ENCODE results near the gene ITGAL.

- TF ChIP-seq CTCF (IDR thresholded peaks at IDR 0.05) (no peak), ZFX (IDR thresholded peaks at IDR 0.05; ENCODE audit: borderline replicate concordance) (no peak)
These were observed 87.1 kb downstream of the ITGAL start for GRCh38 chr16:30559690-30560089.

Measured in 22Rv1 (cell line).